HepG2 (cell line): Measurements from ENCODE around the gene ZNF221. TPM values are rescaled to one million over a fixed set of nuclear protein-coding genes. Genes with fewer than 3 reads are reported as not detected.

Experiments
- ATAD3A ChIP-seq: sonication (generic); formaldehyde crosslinking; IDR thresholded peaks from 2 replicates; pipeline ENCODE4 v1.4.0; 2020; ENCODE audit warnings: missing genetic modification reagents
- CENPX ChIP-seq: sonication (generic); formaldehyde crosslinking; IDR thresholded peaks from 2 replicates; pipeline ENCODE4 v1.9.0; 2021; ENCODE audit warnings: mild to moderate bottlenecking, missing genetic modification reagents, moderate library complexity
- FOXK1 ChIP-seq: sonication (generic); formaldehyde crosslinking; IDR thresholded peaks from 2 replicates; pipeline ENCODE4 v1.4.0; 2020; ENCODE audit warnings: low read depth, missing genetic modification reagents, borderline replicate concordance
- HNF4A ChIP-seq: sonication (generic); formaldehyde crosslinking; IDR thresholded peaks from 2 replicates; pipeline ENCODE4 v1.4.0; 2020; ENCODE audit warnings: missing genetic modification reagents
- HNRNPUL1 ChIP-seq: fragments of 200-400 bp; formaldehyde crosslinking; IDR thresholded peaks from 2 replicates; pipeline ENCODE4 v1.6.1; 2017; ENCODE audit warnings: low read depth, mild to moderate bottlenecking, low read length, moderate library complexity
- JUNB ChIP-seq: sonication (generic); formaldehyde crosslinking; IDR thresholded peaks from 2 replicates; pipeline ENCODE4 v1.8.0; 2022; ENCODE audit warnings: missing genetic modification reagents, mild to moderate bottlenecking, borderline replicate concordance
- KDM1A ChIP-seq: IDR thresholded peaks from 2 replicates; pipeline ENCODE4 v1.6.1; 2016; ENCODE audit warnings: missing compliant biosample characterization
- PAWR ChIP-seq: sonication (generic); formaldehyde crosslinking; IDR thresholded peaks from 2 replicates; pipeline ENCODE4 v1.4.0; 2020; ENCODE audit warnings: missing genetic modification reagents, mild to moderate bottlenecking, borderline replicate concordance
- RXRB ChIP-seq: IDR thresholded peaks from 2 replicates; pipeline ENCODE4 v1.6.1; 2016; ENCODE audit warnings: borderline replicate concordance, missing genetic modification reagents, missing compliant biosample characterization
- SMAD3 ChIP-seq: sonication (generic); formaldehyde crosslinking; IDR thresholded peaks from 2 replicates; pipeline ENCODE4 v1.4.0; 2020; ENCODE audit warnings: missing genetic modification reagents
- ZFP41 ChIP-seq: sonication (generic); formaldehyde crosslinking; IDR thresholded peaks from 2 replicates; pipeline ENCODE4 v1.4.0; 2020; ENCODE audit warnings: mild to moderate bottlenecking, missing genetic modification reagents, borderline replicate concordance
- ZNF235 ChIP-seq: sonication (generic); formaldehyde crosslinking; IDR thresholded peaks from 2 replicates; pipeline ENCODE4 v1.8.1; 2023; ENCODE audit warnings: mild to moderate bottlenecking, missing genetic modification reagents, borderline replicate concordance
- ZNF589 ChIP-seq: sonication (generic); formaldehyde crosslinking; conservative IDR thresholded peaks from 2 replicates; pipeline ENCODE4 v1.8.0; 2022; ENCODE audit warnings: mild to moderate bottlenecking, moderate library complexity, missing genetic modification reagents
- ZNF598 ChIP-seq: sonication (generic); formaldehyde crosslinking; IDR thresholded peaks from 2 replicates; pipeline ENCODE4 v1.5.1; 2020; ENCODE audit warnings: mild to moderate bottlenecking, missing genetic modification reagents, borderline replicate concordance
- ZNF878 ChIP-seq: sonication (generic); formaldehyde crosslinking; IDR thresholded peaks from 2 replicates; pipeline ENCODE4 v1.8.1; 2023; ENCODE audit warnings: mild to moderate bottlenecking, missing genetic modification reagents, moderate library complexity
- ZSCAN31 ChIP-seq: sonication (generic); formaldehyde crosslinking; IDR thresholded peaks from 2 replicates; pipeline ENCODE4 v1.5.0; 2020; ENCODE audit warnings: low read depth, mild to moderate bottlenecking, missing genetic modification reagents
- polyA plus RNA-seq, 8 experiments: library from polyadenylated mRNA; depleted of rRNA in 3 of 8; stranded (reverse) in 7 of 8; unstranded in 1 of 8; fragments of >200 nt; fragmentation: Illumina TruSeq in 4 of 8; extraction: Trizol in 4 of 8; gene quantifications; 2 replicates each; pipeline versions ENCODE4 v1.2.1 to v1.2.3, GENCODE V29; 2011 to 2016; ENCODE audit warnings: low read depth in 4 of 8, missing spikeins in 1 of 8, mixed read lengths in 1 of 8; ENCODE audit not compliant: insufficient read depth in 1 of 8
- total RNA-seq, 5 experiments: library from RNA; depleted of rRNA; stranded (reverse); fragments of >200 nt; fragmentation: Illumina TruSeq; extraction: Trizol; gene quantifications; 2 replicates each; pipeline ENCODE4 v1.2.3, GENCODE V29; 2016; ENCODE audit warnings: low read depth in 1 of 5
- TF ChIP-seq, protein P1 (sequence below): sonication (generic); formaldehyde crosslinking; IDR thresholded peaks from 2 replicates; pipeline ENCODE4 v1.9.0; 2022; ENCODE audit warnings: low read depth, missing genetic modification reagents
- TF ChIP-seq, protein P2 (sequence below): sonication (generic); formaldehyde crosslinking; IDR thresholded peaks from 2 replicates; pipeline ENCODE4 v1.4.0; 2020; ENCODE audit warnings: missing genetic modification reagents, mild to moderate bottlenecking, borderline replicate concordance
- TF ChIP-seq, protein P3 (sequence below): sonication (generic); formaldehyde crosslinking; conservative IDR thresholded peaks from 2 replicates; pipeline ENCODE4 v1.4.0; 2020; ENCODE audit warnings: missing genetic modification reagents
- TF ChIP-seq, protein P4 (sequence below): sonication (generic); formaldehyde crosslinking; IDR thresholded peaks from 2 replicates; pipeline ENCODE4 v1.5.1; 2020; ENCODE audit warnings: missing genetic modification reagents, mild to moderate bottlenecking, borderline replicate concordance

ZNF221 gene
- total and polyA plus RNA-seq, 2 of the 13 experiments (the other 11 are each of a cell fraction or from before 2014, with no cell fraction given) = 0.48 to 3.4 TPM

DNA sequence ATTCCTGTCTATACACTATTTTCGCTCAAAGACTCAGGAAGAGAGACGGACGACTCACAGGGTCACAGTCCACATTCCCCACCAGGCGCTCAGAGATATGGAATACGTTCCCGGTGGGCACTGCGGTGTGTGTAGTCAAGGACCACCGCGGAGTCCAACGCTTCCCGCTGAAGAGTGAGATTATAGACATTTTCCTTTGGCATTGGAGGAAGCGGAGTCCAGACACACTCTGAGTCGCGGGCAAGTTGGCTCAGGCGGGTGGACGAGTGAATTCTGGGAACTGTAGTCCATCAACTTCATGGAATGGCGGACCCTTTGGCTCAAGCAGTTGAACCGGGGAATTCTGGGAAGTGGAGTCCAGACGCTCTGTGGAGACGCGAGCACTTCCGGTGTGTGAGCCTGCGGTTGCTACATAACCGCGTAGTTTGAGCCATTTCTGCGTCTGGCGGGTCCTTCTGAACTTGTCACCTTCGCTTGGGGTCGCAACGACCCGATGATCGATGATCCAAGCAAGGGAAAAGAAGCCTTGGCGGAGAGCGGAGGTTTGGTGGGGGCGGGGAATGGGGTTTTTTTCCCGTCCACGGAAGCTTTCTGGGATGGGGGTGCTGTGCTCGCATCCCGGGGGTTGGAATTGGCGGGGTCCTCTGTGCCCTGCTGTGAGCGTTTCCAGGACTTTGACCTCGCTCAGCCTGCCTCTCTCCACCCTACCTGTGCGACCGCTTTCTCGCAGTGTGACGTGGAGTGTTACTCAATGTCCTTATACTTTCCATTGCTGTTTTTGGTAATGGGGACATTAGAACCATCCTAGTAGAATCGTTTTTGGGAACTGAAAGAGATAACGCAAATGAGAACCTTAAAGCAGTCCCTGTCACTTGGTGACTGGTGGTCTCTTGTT is 51.8 kb downstream of the ZNF221 start, which contains the start of gene ZNF230 (continued):
- TF ChIP-seq, protein P1, sequence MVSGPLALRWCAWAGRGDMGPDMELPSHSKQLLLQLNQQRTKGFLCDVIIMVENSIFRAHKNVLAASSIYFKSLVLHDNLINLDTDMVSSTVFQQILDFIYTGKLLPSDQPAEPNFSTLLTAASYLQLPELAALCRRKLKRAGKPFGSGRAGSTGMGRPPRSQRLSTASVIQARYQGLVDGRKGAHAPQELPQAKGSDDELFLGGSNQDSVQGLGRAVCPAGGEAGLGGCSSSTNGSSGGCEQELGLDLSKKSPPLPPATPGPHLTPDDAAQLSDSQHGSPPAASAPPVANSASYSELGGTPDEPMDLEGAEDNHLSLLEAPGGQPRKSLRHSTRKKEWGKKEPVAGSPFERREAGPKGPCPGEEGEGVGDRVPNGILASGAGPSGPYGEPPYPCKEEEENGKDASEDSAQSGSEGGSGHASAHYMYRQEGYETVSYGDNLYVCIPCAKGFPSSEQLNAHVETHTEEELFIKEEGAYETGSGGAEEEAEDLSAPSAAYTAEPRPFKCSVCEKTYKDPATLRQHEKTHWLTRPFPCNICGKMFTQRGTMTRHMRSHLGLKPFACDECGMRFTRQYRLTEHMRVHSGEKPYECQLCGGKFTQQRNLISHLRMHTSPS (CRISPR knock-in tag) = no peak
- TF ChIP-seq, protein P2, sequence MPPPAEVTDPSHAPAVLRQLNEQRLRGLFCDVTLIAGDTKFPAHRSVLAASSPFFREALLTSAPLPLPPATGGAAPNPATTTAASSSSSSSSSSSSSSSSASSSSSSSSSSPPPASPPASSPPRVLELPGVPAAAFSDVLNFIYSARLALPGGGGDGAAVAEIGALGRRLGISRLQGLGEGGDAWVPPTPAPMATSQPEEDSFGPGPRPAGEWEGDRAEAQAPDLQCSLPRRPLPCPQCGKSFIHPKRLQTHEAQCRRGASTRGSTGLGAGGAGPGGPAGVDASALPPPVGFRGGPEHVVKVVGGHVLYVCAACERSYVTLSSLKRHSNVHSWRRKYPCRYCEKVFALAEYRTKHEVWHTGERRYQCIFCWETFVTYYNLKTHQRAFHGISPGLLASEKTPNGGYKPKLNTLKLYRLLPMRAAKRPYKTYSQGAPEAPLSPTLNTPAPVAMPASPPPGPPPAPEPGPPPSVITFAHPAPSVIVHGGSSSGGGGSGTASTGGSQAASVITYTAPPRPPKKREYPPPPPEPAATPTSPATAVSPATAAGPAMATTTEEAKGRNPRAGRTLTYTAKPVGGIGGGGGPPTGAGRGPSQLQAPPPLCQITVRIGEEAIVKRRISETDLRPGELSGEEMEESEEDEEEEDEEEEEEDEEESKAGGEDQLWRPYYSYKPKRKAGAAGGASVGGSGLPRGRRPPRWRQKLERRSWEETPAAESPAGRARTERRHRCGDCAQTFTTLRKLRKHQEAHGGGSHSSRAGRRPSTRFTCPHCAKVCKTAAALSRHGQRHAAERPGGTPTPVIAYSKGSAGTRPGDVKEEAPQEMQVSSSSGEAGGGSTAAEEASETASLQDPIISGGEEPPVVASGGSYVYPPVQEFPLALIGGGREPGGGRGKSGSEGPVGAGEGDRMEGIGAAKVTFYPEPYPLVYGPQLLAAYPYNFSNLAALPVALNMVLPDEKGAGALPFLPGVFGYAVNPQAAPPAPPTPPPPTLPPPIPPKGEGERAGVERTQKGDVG = peak; percentile 40; the same call in 1 of the 2 replicates
- TF ChIP-seq HNRNPUL1 (no peak), CENPX (no peak), ZNF598 (no peak), FOXK1 (CRISPR knock-in tag) (peak; percentile 83; the same call in 1 of the 2 replicates), ZNF589 (no peak), PAWR (no peak), ZSCAN31 (CRISPR knock-in tag) (0 out of 2 replicates have a peak, but pooled peaks have one; percentile 50), SMAD3 (CRISPR knock-in tag) (no peak), KDM1A (CRISPR knock-in tag) (no peak), HNF4A (CRISPR knock-in tag) (peak; percentile 37; the same call in 1 of the 2 replicates), ZFP41 (no peak; the same call in 1 of the 2 replicates), ZNF235 (CRISPR knock-in tag) (no peak), ZNF878 (CRISPR knock-in tag) (no peak), JUNB (CRISPR knock-in tag) (no peak), ATAD3A (CRISPR knock-in tag) (no peak), RXRB (CRISPR knock-in tag) (peak; percentile 42; the same call in 1 of the 2 replicates)
- TF ChIP-seq, protein P3, sequence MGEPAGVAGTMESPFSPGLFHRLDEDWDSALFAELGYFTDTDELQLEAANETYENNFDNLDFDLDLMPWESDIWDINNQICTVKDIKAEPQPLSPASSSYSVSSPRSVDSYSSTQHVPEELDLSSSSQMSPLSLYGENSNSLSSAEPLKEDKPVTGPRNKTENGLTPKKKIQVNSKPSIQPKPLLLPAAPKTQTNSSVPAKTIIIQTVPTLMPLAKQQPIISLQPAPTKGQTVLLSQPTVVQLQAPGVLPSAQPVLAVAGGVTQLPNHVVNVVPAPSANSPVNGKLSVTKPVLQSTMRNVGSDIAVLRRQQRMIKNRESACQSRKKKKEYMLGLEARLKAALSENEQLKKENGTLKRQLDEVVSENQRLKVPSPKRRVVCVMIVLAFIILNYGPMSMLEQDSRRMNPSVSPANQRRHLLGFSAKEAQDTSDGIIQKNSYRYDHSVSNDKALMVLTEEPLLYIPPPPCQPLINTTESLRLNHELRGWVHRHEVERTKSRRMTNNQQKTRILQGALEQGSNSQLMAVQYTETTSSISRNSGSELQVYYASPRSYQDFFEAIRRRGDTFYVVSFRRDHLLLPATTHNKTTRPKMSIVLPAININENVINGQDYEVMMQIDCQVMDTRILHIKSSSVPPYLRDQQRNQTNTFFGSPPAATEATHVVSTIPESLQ (CRISPR knock-in tag) = no peak
- TF ChIP-seq, protein P4, sequence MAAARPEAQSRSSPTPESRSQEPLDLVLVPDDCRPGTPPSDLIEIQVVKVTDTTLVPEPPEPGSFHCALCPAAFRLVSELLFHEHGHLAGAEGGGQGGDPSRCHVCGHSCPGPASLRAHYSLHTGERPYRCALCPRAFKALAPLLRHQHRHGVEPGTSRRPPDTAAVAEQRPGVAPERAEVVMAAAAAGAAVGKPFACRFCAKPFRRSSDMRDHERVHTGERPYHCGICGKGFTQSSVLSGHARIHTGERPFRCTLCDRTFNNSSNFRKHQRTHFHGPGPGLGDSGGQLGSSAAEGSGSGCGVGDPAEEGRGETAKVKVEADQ (CRISPR knock-in tag) = no peak
